ENCODE data around the gene PPM1F.

- TF ChIP-seq POLR2AphosphoS5 (IDR thresholded peaks at IDR 0.05; ENCODE audit: low read depth, low read length) (no peak), POLR2A (IDR thresholded peaks at IDR 0.05; ENCODE audit: low read depth, low read length) (no peak)
Observed at GRCh38 chr22:21904250-21904789, 48.3 kb downstream of the PPM1F start.

Data from GM12892 (cell line).